GM19395 (cell line): Measurements from ENCODE around the gene AFF1.
"Not testable (repeated sequence)": the region's sequence is repeated elsewhere in the genome, so short reads cannot be mapped to it uniquely, and the experiment has no call there.

ENCODE experiments used
- ATAC-seq: cut with Tn5 transposase; IDR thresholded peaks from one replicate; pipeline ENCODE4 v1.9.1; 2021; ENCODE audit warnings: mild to moderate bottlenecking, moderate library complexity; ENCODE audit not compliant: unreplicated experiment

The AFF1 gene

GRCh38 chr4:87053802-87054767 is 119.3 kb downstream of the AFF1 start:
- ATAC-seq: no peak

GRCh38 chr4:87054900-87055299 is 120.1 kb downstream of the AFF1 start:
- no peak for ATAC-seq

- ATAC-seq: no peak
These were observed 120.5 kb downstream of the AFF1 start for GRCh38 chr4:87055311-87055710.

GRCh38 chr4:87056881-87057280 is 122.1 kb downstream of the AFF1 start:
- ATAC-seq: no peak

GRCh38 chr4:87057835-87058355 is 123.1 kb downstream of the AFF1 start:
- ATAC-seq: no peak

- no peak for ATAC-seq
These were observed 123.7 kb downstream of the AFF1 start for GRCh38 chr4:87058356-87059073.

GRCh38 chr4:87060957-87061356 is 126.1 kb downstream of the AFF1 start:
- no peak for ATAC-seq

- no peak for ATAC-seq
These were observed 130.2 kb downstream of the AFF1 start for GRCh38 chr4:87065021-87065420.

GRCh38 chr4:87066403-87067123 is 131.8 kb downstream of the AFF1 start:
- no peak for ATAC-seq

GRCh38 chr4:87067124-87067885 is 132.5 kb downstream of the AFF1 start:
- ATAC-seq: no peak

- ATAC-seq: no peak
These were observed 133.8 kb downstream of the AFF1 start for GRCh38 chr4:87068583-87069021.

GRCh38 chr4:87069037-87069742 is 134.4 kb downstream of the AFF1 start:
- no peak for ATAC-seq

- ATAC-seq: no peak
These were observed 136.6 kb downstream of the AFF1 start for GRCh38 chr4:87071401-87071800.

GRCh38 chr4:87072545-87072944 is 137.7 kb downstream of the AFF1 start:
- ATAC-seq: not testable (repeated sequence)

- peak; percentile 95 for ATAC-seq
These were observed 138.6 kb downstream of the AFF1 start for GRCh38 chr4:87073199-87074120.

GRCh38 chr4:87074121-87074488 is 139.3 kb downstream of the AFF1 start:
- ATAC-seq: no peak

GRCh38 chr4:87075876-87076275 is 141.1 kb downstream of the AFF1 start:
- no peak for ATAC-seq

GRCh38 chr4:87076690-87077358 is 142.0 kb downstream of the AFF1 start:
- no peak for ATAC-seq
